HG03060 (cell line): ENCODE measurements around the gene SLC8A1.

Experiments
- ATAC-seq: cut with Tn5 transposase; IDR thresholded peaks from one replicate; pipeline ENCODE4 v1.9.1; 2021; ENCODE audit warnings: low read depth, moderate number of reproducible peaks; ENCODE audit not compliant: unreplicated experiment

The SLC8A1 gene

DNA sequence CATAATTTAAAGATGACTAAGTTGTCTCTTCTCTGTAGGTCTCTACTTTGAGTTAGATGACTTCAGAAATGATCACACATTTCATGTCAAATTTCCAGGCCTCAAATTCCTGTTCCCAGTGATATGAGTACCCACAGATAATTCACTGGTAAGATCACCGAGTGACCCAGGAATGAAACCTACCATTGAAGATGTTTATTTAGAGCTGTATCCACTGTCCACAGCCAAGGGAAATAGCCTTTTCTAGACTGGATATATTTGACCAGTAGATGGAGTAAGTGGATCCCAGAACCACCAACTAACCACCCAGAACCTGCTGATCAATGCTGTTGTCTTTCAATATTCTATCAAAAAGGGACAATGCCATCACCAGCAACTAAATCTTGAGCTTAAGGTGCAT, 238.8 kb downstream of the SLC8A1 start:
- ATAC-seq: no peak

- ATAC-seq: no peak
Observed at GRCh38 chr2:40210968-40211353, 240.9 kb downstream of the SLC8A1 start.

DNA sequence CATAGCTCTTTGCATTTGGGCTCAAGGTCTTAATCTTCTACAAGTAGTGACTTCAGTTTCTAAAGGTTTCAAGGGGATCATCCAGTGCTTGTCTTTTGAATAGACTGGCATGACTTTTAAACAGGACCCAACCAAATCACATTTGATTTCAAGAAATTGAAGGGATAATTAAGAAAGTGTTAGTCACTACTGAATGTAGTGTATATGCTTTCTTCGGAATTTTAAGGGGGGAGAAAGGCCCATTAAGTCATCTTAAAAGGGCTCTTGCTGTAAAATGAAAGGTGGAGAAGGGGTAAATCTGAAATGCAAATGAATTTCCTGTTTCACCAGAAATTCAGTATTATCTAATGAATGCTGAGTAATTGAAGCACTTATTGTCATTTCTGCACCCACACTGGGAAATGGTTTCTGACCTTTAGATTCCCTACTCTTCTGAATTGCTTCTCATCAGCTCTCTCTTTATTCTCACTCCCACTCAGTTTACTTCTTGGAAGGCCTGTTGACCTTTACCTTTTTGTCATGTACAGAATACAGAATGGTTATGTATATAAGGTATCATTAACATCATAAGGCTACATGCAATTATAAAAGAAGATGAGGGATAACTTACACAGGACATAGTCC, 241.4 kb downstream of the SLC8A1 start:
- no peak for ATAC-seq

DNA sequence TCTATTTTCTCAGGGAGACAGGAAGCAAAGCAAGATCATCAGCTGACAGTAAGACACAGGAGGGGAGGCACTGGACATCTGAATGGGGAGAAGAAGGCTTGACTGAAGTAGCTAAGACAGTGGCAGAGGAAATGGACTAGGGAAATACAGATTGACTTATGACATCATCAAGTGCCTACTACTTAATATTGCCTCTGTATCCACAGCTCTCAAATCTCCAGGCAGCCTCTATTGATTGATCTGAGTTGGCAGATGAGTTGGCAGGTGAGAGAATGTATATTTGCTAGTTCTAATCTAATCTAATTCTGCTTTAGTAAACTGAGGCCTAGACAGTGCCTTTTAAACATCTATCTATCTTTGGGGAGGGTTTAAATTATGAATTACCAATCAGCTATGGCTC, 242.1 kb downstream of the SLC8A1 start:
- no peak for ATAC-seq

GRCh38 chr2:40208463-40208862, 243.4 kb downstream of the SLC8A1 start:
- no peak for ATAC-seq

GRCh38 chr2:40204268-40204667, 247.6 kb downstream of the SLC8A1 start:
- no peak for ATAC-seq

GRCh38 chr2:40202798-40203400, 249.0 kb downstream of the SLC8A1 start:
- ATAC-seq: no peak

DNA sequence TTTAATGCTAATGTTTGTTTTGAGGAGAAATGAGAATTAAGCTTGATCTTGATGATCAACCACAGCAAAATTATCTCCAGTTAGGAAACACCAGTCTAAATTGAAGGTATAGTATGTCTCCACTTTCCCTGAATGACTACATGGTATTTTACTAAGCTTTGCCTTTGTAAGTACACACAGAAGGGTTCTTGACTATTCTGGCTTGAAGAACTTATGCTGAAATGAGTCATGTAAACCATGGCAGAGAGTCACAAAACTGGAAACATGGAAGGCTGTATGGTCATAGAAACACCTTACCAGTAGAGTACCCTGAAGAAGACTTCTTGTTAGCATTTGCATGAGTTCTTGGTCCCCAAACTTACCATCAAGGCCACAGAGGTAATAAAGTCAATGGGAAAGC, 250.5 kb downstream of the SLC8A1 start:
- ATAC-seq: no peak

DNA sequence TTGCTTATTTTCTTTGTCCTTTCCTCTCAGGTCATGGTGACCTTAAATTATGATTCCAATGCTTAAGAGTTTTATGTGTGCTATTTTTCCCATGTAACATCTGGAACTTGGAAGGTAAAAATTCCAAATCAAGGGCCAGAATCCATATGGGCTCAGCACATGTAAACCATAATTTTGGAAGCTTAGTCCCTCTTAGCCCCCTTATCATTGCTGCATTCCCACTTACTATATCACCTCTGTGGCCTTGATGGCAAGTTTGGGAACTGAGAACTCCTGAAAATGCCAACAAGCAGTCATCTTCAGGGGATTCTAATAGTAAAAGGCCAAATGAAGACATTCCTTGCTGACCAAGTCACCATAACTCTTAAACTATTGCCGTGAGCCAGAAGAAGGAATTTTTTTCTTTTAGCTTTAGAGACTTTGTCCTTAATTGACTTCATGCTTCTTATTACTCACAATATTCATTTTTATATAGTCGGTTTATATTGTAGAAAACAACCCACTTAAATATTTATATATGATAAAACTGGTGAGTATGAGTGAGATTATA, 251.4 kb downstream of the SLC8A1 start:
- ATAC-seq: no peak

GRCh38 chr2:40199771-40200170, 252.1 kb downstream of the SLC8A1 start:
- ATAC-seq: no peak

GRCh38 chr2:40197121-40197520, 254.8 kb downstream of the SLC8A1 start:
- no peak for ATAC-seq

GRCh38 chr2:40193670-40194026, 258.2 kb downstream of the SLC8A1 start:
- no peak for ATAC-seq

DNA sequence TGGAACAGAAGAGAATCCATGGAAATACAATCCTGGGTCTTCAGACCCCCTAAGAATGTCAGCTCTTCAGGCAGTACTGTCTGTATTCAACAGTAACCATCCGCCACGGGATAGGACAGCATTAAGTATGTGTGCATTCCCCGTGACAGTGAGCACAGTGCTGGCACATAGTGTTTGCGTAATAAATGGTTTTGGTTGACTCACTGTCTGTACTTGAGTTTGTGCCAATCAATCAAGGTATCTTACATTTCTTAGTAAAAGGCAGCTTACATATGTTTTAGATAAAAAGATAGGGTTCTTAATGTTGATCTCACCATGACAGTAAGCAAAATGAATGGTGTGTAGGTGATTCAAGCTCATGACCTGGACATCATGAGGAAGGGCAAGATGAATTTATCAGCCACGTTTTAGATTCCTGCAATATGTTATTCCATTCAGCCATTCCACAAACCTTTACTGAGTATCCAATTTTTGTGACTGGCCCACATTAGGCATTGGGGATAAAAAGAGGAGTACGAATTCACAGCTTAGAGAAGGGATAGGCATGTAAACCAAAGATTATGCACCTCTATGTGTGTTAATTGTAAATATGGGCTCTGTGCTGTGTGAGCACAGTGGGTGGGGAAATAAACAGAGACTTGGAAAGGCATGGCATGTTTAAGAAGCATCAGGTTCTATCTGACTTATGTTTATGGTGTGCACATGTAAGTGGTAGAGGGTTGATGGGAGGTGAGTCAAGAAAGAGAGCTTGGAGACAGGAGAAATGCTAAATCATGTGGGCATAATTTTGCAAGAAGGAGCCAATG, 258.8 kb downstream of the SLC8A1 start:
- no peak for ATAC-seq

DNA sequence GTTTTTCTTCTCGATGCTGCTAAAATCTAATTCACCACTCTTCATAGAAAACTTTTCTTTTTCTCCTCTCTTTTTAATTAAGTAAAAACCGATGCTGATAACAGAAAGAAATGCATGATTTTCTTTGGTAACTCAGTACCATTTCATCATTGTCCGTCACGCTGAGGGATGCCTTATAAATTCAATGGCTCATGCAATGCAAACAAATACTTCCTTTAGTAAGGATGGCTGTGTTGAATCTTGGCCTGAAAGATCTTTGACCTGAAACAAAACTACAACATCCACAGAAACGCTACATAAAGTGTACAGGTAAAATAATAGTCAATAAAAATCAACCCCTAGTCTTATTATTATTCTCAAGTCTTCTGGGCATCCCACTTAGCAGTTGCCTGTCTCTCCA, 261.4 kb downstream of the SLC8A1 start:
- no peak for ATAC-seq

DNA sequence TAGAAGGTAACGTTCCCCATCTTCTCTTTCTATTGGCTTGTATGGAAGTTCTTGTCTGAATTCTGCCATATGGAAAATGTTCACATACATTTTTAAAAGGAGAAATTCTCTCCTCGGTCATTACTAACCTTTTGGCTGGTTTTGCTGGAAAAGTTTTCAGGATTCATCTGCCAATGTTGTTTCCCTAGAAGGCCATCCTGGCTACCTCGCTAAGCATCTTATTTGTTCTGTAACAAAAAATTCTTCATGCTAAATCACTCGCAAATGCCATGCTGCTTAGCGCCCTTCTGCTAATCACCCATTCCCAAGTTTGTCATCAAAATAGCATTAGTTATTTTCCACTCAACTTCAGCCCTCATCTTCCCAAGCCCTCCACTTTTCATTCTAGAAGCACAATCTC, 262.0 kb downstream of the SLC8A1 start:
- ATAC-seq: no peak

GRCh38 chr2:40187054-40187453, 264.8 kb downstream of the SLC8A1 start:
- no peak for ATAC-seq

DNA sequence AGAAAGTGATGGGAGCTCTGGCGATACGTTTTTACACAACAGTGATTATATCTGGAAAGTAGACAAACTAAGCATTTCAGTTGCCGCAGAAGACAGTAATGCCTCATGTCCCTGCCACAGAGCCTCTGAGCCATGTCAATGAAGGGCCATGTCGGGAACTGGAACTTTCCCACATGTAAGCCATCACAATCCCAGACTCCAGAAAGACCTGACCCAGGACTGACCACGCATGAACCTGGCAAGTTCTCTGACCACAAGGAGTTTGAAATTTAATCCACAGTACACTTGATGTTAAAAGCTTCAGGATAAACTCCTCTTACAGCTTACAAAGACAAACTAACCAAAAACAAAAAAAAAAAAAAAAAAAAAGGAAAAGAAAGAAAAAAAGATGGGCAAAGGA, 267.3 kb downstream of the SLC8A1 start:
- ATAC-seq: no peak

DNA sequence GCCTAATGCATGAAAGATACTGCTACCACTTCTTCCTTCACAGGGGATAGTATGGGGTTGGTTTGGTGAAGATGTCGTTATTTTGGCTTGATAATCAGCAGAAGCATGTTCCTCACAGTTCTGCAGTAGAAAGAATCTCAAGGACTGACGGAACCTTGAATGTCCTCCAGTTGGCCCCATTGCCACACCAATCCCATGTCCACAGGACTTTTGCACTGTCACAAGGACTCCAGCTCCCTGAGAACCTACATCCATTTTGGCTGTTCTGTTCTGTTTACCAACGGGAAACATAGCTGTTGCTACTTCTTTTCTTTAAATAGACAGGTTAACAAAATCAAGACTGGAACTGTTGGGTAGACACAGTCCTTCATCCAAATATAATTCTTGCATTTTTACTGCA, 270.0 kb downstream of the SLC8A1 start:
- ATAC-seq: no peak

- ATAC-seq: no peak
Observed at GRCh38 chr2:40179801-40180200, 272.1 kb downstream of the SLC8A1 start.

- ATAC-seq: peak; percentile 66
Observed at GRCh38 chr2:40178971-40179370, 272.9 kb downstream of the SLC8A1 start.

DNA sequence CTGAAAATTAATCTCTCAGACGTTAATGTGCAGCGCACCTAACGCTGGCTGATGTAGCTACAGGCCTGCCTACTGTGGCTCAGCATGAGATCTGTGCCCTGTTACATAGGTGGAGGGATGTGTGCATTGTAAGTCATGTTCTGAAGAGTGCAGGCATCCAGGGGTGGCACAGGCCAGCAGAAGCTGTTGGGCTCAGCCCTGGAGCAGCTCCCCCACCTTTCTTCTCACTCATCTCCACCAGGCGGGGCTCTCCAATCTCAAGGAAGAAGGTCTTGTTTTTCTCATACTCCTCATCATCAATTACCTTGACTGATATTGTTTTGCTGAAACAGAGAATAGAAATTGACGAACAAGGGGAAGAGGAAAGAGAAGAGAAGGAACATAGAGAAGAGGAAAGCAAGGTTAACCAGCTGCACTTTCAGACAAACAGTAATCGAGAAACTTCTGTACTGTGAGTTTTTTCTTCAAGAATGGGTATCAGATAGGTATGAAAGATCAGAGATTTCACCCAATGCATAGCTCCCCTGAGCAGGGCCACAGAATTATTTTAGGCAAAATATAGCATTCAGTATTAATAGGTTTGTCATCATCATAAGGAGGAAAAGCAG, 273.6 kb downstream of the SLC8A1 start:
- no peak for ATAC-seq
